Endothelial cell of umbilical vein (primary cell): ENCODE results near the gene CALN1.

Experiments
- JUN ChIP-seq: IDR thresholded peaks from 2 replicates; pipeline ENCODE4 v1.6.1; 2011; ENCODE audit warnings: borderline replicate concordance, low read depth; ENCODE audit not compliant: insufficient read length, insufficient read depth
- MYC ChIP-seq: IDR thresholded peaks from one replicate; pipeline ENCODE4 v1.6.1; 2011; ENCODE audit warnings: mild to moderate bottlenecking, low read depth, low read length
- POLR2A ChIP-seq: IDR thresholded peaks from 2 replicates; pipeline ENCODE4 v1.6.1; 2012; ENCODE audit warnings: low read depth, mild to moderate bottlenecking, control low read depth, low read length
- POLR2AphosphoS5 ChIP-seq: IDR thresholded peaks from 2 replicates; pipeline ENCODE4 v1.6.1; 2012; ENCODE audit warnings: low read depth, mild to moderate bottlenecking, control low read depth, low read length, moderate library complexity; ENCODE audit not compliant: insufficient read depth
- TF ChIP-seq, protein P1 (sequence below), 2 donors: IDR thresholded peaks; 1 replicate in 1 of 2; 2 replicates in 1 of 2; pipeline ENCODE4 v1.5.1; 2011; ENCODE audit warnings: low read length in 2 of 2, mild to moderate bottlenecking in 2 of 2, moderate library complexity in 2 of 2, control low read depth in 1 of 2, inconsistent platforms in 1 of 2, low read depth in 1 of 2; ENCODE audit not compliant: insufficient read depth in 1 of 2; ENCODE audit errors: extremely low read depth in 1 of 2

GRCh38 chr7:71780282-71780681 is 631.9 kb downstream of the CALN1 start:
- no peak for TF ChIP-seq MYC
- TF ChIP-seq POLR2A = no peak
- TF ChIP-seq, protein P1, sequence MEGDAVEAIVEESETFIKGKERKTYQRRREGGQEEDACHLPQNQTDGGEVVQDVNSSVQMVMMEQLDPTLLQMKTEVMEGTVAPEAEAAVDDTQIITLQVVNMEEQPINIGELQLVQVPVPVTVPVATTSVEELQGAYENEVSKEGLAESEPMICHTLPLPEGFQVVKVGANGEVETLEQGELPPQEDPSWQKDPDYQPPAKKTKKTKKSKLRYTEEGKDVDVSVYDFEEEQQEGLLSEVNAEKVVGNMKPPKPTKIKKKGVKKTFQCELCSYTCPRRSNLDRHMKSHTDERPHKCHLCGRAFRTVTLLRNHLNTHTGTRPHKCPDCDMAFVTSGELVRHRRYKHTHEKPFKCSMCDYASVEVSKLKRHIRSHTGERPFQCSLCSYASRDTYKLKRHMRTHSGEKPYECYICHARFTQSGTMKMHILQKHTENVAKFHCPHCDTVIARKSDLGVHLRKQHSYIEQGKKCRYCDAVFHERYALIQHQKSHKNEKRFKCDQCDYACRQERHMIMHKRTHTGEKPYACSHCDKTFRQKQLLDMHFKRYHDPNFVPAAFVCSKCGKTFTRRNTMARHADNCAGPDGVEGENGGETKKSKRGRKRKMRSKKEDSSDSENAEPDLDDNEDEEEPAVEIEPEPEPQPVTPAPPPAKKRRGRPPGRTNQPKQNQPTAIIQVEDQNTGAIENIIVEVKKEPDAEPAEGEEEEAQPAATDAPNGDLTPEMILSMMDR (IDR thresholded peaks at IDR 0.05; ENCODE audit: extremely low read depth in 1 of 2, insufficient read depth in 1 of 2, low read depth in 1 of 2, low read length in 2 of 2) = no peak
- no peak for TF ChIP-seq POLR2AphosphoS5
- no peak for TF ChIP-seq JUN
